Body of pancreas (tissue), 4 donors: Measurements from ENCODE around the gene TRIM62. TPM values are rescaled to one million over a fixed set of nuclear protein-coding genes. Genes with fewer than 3 reads are reported as not detected.

ENCODE experiments used
- ATAC-seq: fragments of 150-250 bp; one replicate; pipeline ENCODE4 v1.9.1; 2016
- DNase-seq, 4 donors: peaks; one replicate each; pipeline ENCODE4 v3.0.0-alpha.2; 2019
- H3K27ac ChIP-seq, 4 donors: fragments of 200-600 bp; sonication (generic); 1 replicate in 3 of 4; 2 replicates in 1 of 4; pipeline versions ENCODE4 v1.5.1 to v1.6.1; 2016 to 2019; ENCODE audit warnings: mild to moderate bottlenecking in 1 of 4, mixed read lengths in 1 of 4, moderate library complexity in 1 of 4
- H3K27me3 ChIP-seq, 2 donors: fragments of 200-600 bp; sonication (generic); one replicate each; pipeline ENCODE4 v1.6.0; 2016; ENCODE audit warnings: mild to moderate bottlenecking in 1 of 2
- H3K36me3 ChIP-seq, 2 donors: fragments of 200-600 bp; sonication (generic); replicated peaks in 1 of 2; 2 replicates each; pipeline ENCODE4 v1.5.1; 2016; ENCODE audit warnings: low read depth in 2 of 2; ENCODE audit not compliant: insufficient read depth in 1 of 2
- H3K4me1 ChIP-seq: fragments of 200-600 bp; sonication (generic); one replicate; pipeline ENCODE4 v1.6.0; 2016
- H3K4me3 ChIP-seq, 2 donors: fragments of 200-600 bp; sonication (generic); 1 replicate in 1 of 2; 2 replicates in 1 of 2; pipeline ENCODE4 v1.5.1; 2016 to 2019
- H3K9me3 ChIP-seq, 3 donors: fragments of 200-600 bp; sonication (generic); 1 replicate in 2 of 3; 2 replicates in 1 of 3; pipeline ENCODE4 v1.5.1; 2016
- POLR2A ChIP-seq, 3 donors: fragments of 450-650 bp; IDR thresholded peaks; one replicate each; pipeline ENCODE4 v1.6.1; 2016; ENCODE audit warnings: antibody characterized with exemption in 3 of 3, mild to moderate bottlenecking in 2 of 3
- WGBS, 2 donors: methylation state at CpG; one replicate each; pipeline ENCODE4 v1.1.5; 2017; 5-methylcytosine and 5-hydroxymethylcytosine counted together
- intact Hi-C: fragments of 100-400 bp; cut with DNase I; formaldehyde crosslinking; loops from one replicate; pipeline ENCODE4 v1.15.1; 2023
- total RNA-seq, 2 donors: library from RNA; depleted of rRNA; stranded (reverse); fragments of >200 nt; gene quantifications; one replicate each; pipeline ENCODE4 v1.1.0, GENCODE V29; 2016
- TF ChIP-seq, protein P1 (sequence below), 7 experiments: fragments of 450-650 bp in 4 of 7; fragments of 200-600 bp in 3 of 7; sonication (generic) in 3 of 7; IDR thresholded peaks; one replicate each; pipeline ENCODE4 v1.5.1; 2016 to 2019; ENCODE audit warnings: antibody characterized with exemption in 7 of 7

TRIM62 gene
- total RNA-seq, 2 donors from 2014 or later = 4.7 to 7.3 TPM

DNA sequence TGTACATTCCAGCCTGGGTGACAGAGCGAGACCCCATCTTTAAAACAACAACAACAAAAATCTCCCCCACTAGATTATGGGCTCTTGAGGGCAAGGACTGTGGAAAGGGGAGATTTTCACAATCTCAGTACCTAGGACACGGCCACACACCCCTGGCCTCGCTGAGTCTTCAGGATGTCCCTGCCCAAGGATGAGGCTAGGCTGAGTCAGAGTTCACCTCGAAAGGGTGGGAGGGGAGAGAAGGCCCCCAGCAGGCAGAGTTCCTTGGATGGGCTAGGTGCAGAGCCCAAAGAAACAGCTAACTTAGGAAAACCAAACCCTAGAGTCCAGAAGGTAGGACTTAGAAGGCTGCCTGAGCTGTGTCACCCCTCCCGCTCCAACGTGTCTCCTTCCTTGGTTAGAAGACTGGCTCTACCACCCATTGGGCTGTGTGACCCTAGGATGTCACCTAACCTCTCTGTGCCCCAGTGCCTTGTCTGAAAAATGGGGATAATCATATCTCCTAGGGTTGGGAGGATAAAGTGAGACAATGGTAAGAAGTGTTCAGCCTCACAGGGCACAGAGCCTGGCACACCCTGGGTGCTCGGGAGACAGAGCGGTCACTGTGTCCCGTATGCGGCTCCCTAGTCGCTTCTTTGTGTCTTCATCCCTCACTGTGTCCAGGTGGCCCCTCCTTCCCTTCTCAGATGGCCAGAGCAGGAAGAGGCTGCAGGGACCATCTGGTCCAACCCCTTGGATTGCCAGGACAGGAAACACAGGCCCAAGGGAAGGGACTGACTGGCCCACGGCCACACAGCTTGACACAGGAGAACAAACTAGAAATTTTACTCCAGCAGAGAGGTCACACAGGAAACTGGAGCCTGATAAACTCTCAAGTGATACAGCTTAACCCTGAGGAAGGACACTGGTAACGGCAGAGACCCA, 11.2 kb downstream of the TRIM62 start:
- DNase-seq (no peak), ATAC-seq (no peak)
- Histone ChIP-seq H3K4me1 (no peaks in the 10 kb centered on the region), H3K4me3 (no peak overlapping the region), H3K36me3 (no peaks in the 10 kb centered on the region), H3K27me3 (no peaks in the 10 kb centered on the region), H3K27ac (no peak overlapping the region), H3K9me3 (no peaks in the 10 kb centered on the region)
- WGBS, 2 donors = 86 to 90% methylated on average over 13 of the region's 13 CpGs
- no peak for TF ChIP-seq POLR2A (IDR thresholded peaks at IDR 0.05)
- TF ChIP-seq, protein P1, sequence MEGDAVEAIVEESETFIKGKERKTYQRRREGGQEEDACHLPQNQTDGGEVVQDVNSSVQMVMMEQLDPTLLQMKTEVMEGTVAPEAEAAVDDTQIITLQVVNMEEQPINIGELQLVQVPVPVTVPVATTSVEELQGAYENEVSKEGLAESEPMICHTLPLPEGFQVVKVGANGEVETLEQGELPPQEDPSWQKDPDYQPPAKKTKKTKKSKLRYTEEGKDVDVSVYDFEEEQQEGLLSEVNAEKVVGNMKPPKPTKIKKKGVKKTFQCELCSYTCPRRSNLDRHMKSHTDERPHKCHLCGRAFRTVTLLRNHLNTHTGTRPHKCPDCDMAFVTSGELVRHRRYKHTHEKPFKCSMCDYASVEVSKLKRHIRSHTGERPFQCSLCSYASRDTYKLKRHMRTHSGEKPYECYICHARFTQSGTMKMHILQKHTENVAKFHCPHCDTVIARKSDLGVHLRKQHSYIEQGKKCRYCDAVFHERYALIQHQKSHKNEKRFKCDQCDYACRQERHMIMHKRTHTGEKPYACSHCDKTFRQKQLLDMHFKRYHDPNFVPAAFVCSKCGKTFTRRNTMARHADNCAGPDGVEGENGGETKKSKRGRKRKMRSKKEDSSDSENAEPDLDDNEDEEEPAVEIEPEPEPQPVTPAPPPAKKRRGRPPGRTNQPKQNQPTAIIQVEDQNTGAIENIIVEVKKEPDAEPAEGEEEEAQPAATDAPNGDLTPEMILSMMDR (IDR thresholded peaks at IDR 0.05) = no peak
- intact Hi-C loops = no loop called here

DNA sequence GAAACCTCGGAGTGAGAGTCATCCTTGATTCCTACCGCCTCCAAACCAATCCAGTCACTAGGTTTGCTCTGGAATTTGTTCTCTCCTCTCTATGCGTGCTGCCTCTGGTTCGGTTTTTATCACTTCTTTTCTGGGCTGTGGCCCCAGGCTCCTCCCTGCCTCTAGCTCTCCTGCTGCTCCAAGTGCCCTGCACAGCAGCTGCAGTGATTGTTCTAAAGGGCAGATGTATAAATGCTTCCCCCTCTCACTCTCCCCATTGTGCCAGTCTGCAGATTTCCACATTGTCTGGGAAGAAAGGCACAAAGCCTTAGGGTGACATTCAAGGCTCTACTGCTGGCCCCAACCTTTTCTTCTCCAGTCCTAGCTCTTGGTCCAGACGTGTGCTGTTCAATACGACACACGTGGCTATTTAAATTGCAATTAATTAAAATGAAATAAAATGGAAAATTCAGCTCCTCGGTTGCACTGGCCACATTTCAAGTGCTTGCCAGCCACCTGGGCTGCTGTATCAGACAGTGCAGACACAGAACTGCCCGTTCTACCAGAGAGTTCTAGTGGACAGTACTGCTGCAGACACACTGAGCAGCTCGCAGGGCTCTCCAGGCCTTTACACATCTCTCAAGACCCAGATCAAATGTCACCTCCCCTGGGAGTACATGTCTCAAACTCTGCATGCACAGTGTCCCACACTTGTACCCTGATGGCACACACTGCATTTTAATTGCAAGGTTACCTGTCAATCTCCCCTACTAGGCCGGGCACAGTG, 12.4 kb downstream of the TRIM62 start:
- no peak overlapping the region for H3K4me3 ChIP-seq
- H3K9me3 ChIP-seq = no peaks in the 10 kb centered on the region
- DNase-seq (no peak), ATAC-seq (no peak)
- no peaks in the 10 kb centered on the region for H3K36me3 ChIP-seq
- H3K27me3 ChIP-seq = no peaks in the 10 kb centered on the region
- intact Hi-C loops = no loop called here
- 62 to 69% methylated on average over 11 of the region's 11 CpGs for WGBS, 2 donors
- TF ChIP-seq, protein P1 (IDR thresholded peaks at IDR 0.05) = no peak
- TF ChIP-seq POLR2A (IDR thresholded peaks at IDR 0.05) = no peak
- no peaks in the 10 kb centered on the region for H3K4me1 ChIP-seq
- no peak overlapping the region for H3K27ac ChIP-seq

DNA sequence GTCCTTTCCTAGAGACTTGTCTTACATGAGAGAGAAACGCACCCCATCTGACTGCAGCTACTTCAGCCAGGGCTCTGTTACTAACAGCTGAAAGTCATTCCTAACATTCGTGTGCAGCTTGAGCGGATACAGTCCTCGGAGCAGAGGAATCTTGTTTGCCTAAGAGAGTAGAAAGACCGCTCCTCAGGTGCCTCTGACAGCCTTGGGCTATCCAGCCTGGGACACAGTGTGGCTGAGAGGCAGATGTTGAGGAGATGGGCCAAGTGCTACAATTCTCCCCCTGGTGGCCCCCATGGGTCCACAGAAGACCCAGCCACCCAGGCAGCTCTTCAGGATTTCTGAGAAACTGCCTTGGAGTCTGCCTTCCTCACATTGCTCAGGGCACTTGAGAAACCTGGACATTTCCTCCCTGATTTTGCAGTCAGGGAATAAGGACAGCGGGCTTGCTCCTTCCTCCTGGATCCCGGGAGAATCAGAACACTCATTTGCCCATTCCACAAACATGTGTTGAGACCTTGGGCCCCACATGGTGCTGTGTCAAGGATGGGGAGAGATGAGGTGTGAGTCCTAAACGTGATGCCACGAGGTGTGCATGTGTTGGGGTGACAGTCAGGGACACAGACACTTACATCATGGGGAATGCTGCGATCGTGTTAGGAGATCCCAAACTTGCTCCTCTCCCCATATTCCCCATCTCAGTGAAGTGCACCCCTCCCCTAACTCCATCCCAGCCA, 13.1 kb downstream of the TRIM62 start:
- intact Hi-C loops = no loop called here
- no peaks in the 10 kb centered on the region for H3K4me1 ChIP-seq
- no peaks in the 10 kb centered on the region for H3K9me3 ChIP-seq
- no peaks in the 10 kb centered on the region for H3K36me3 ChIP-seq
- no peak overlapping the region for H3K4me3 ChIP-seq
- TF ChIP-seq, protein P1 (IDR thresholded peaks at IDR 0.05) = no peak
- no peak for TF ChIP-seq POLR2A (IDR thresholded peaks at IDR 0.05)
- no peak for DNase-seq
- 75 to 77% methylated on average over 9 to 11 of the region's 11 CpGs for WGBS, 2 donors
- no peak for ATAC-seq
- no peak overlapping the region for H3K27ac ChIP-seq
- no peaks in the 10 kb centered on the region for H3K27me3 ChIP-seq

DNA sequence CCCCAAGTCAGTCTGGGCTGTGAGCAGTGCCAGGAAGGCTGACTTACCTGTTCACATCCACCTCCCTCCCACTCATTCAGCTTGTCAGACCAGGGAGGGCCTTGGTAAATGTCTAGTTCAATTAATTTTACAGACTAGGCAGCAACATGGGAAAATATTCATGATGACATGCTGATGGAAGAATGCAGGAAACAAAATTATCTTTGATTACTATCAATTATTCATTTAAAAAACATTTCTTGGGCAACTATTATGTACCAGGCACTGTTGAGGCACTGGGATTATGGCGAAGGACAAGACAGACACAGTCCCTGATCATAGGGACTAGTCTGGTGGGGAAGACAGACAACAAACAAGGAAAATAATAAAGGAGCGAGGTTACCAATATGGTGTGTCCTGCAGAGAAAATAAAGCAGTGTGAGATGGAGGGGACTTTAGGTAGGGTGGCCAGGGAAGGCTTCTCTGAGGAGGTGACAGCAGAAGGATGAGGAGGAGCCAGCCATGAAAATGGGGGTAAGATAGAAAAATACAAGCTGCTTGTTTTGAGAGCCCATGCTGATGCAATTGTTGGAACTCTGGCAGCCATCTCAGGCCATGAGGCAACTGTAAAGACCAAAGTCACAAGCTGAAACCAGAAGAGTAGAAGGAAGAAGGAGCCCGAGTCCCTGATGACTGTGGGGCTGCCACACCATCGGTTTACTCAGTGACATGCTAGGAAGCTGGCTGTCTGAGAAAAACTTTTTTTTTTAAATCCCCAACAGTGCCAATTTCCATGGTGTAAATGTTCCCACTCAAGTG, 14.0 kb downstream of the TRIM62 start:
- TF ChIP-seq, protein P1 (IDR thresholded peaks at IDR 0.05) = no peak
- TF ChIP-seq POLR2A (IDR thresholded peaks at IDR 0.05) = no peak

More for the DNA sequence above, 14.0 kb downstream of the TRIM62 start:
- no peaks in the 10 kb centered on the region for H3K27me3 ChIP-seq
- H3K36me3 ChIP-seq = no peaks in the 10 kb centered on the region
- ATAC-seq = no peak
- DNase-seq = no peak
- no peaks in the 10 kb centered on the region for H3K9me3 ChIP-seq
- no peak overlapping the region for H3K4me3 ChIP-seq
- intact Hi-C loops = no loop called here
- no peak overlapping the region for H3K27ac ChIP-seq
- 95 to 96% methylated on average over 4 of the region's 4 CpGs for WGBS, 2 donors
- no peaks in the 10 kb centered on the region for H3K4me1 ChIP-seq
